GM19043 (cell line): ENCODE results near the gene GLOD5.

ENCODE experiments used
- ATAC-seq: cut with Tn5 transposase; IDR thresholded peaks from one replicate; pipeline ENCODE4 v1.9.1; 2021; ENCODE audit warnings: low read depth; ENCODE audit not compliant: unreplicated experiment

The GLOD5 gene

GRCh38 chrX:48761674-48762471 is at the start of gene GLOD5:
Gene GLOD5 (plus strand): TSS chrX:48761747. CDS start chrX:48761791, 44 bp downstream.
- no peak for ATAC-seq

DNA sequence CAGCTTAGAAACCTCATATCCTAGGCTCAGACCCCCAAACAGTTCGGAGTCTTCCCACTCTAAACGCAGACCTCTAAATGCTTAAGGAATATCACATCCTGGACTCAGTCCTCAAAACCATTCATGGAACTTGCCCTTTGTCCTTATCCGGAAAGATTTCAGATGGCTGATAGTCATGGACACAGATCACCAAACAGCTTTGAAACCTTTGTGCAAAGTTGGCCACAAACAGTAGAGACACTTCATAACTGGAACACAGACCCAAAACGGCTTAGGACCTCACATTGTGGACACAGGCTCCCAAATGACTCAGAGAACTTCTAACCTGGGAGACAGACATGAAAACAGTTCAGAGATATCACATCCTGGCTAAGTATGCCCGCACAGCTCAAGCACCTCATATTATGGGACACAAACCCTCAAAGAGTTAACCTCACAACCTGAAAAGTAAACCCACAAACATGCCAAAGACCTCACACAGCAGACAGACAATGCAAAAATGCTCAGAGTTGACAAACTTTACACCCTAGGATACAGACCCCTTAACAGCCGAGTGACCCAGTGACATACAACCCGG is 49.5 kb upstream of the GLOD5 start:
- no peak for ATAC-seq

DNA sequence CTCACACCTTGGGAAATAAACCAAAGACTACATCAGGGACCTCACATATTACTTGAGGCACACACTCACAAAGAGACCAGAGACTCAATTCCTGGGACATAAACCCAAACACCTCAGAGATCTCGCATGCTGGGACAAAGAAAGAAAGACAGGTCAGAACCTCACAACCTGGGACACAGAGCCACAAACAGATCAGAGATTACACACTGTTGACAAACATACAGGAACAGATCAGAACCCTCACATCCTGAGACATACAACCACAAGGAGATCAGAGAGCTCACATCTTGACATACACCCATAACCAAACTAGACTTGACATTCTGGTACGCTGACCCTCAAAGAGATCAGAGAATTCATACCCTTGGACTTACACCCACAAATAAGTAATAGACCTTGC is 47.7 kb upstream of the GLOD5 start:
- ATAC-seq = no peak

DNA sequence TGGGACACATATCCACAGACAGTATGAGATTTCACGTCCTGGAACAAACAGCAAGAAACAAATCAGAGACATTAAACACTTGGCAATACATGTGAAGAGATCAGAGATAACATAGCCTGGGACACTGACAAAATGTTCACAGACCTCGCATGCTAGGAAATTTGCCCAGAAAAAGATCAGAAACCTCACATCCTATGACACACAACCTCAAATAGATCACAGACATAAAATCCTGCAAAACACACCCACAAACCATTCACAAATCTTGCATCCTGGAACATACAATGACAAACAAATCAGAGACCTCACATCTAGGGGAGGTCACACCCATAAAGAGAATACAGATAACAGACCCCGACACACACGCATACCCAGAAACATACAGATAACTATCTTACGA is 47.0 kb upstream of the GLOD5 start:
- no peak for ATAC-seq

GRCh38 chrX:48715072-48715471 is 46.5 kb upstream of the GLOD5 start:
- ATAC-seq = no peak

- ATAC-seq = no peak
Observed at GRCh38 chrX:48715876-48716502, 45.6 kb upstream of the GLOD5 start.

DNA sequence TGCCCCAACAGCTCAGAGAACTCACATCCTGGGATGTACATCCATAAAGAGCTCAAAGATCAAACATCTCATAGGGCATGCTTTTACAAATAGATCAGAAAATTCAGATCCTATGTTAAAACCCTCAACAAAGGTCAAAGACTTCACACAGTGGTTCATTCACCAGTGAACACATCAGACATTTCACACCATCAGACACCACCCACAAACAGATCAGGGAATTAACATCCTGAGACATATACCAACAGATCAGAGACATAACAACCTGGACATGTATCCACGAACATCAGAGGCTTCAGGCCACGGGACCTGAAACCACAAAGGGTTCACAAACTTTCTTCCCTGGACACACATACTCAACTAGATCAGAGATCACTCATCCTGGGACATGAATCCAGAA is 41.6 kb upstream of the GLOD5 start:
- ATAC-seq = no peak

GRCh38 chrX:48720577-48721250 is 40.8 kb upstream of the GLOD5 start:
- no peak for ATAC-seq

DNA sequence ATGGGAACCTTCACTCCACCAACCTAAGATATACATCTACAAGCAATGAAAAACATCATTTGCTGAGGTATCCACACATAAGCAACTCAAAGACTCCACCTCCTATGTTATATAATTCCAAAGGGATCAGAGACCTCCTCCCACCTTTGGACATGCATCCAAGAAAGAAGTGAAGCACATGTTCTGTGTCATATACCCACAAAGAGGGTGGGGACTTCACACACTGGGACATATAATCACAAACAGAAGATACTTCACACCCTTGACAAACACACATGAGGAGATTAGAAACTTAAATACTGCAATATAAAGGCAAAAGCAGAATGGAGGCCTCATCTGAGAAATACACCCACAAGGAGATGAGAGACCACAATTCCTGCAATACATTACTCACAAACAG is 39.6 kb upstream of the GLOD5 start:
- no peak for ATAC-seq

GRCh38 chrX:48726596-48726995 is 35.0 kb upstream of the GLOD5 start:
- no peak for ATAC-seq

- ATAC-seq = no peak
Observed at GRCh38 chrX:48728653-48729052, 32.9 kb upstream of the GLOD5 start.

DNA sequence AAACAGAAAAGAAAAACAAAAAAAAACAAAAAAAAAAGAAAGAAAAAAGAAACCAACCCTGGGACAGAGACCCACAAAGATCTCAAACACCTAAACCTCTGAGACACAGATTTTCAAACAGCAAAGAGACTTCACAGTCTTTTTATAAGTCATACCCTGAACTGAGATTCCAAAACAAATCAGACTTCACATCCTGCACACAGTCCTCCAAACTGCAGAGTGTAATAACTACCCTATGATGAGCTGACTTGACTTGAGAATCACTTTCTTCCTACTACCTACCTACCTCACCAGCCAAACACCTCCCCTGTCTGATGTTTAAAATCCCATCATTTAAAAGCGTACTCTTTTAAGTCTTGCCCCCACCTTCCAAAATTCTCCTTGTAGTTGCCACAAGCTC is 25.2 kb upstream of the GLOD5 start:
- no peak for ATAC-seq

GRCh38 chrX:48736878-48737212 is 24.7 kb upstream of the GLOD5 start:
- ATAC-seq = no peak

DNA sequence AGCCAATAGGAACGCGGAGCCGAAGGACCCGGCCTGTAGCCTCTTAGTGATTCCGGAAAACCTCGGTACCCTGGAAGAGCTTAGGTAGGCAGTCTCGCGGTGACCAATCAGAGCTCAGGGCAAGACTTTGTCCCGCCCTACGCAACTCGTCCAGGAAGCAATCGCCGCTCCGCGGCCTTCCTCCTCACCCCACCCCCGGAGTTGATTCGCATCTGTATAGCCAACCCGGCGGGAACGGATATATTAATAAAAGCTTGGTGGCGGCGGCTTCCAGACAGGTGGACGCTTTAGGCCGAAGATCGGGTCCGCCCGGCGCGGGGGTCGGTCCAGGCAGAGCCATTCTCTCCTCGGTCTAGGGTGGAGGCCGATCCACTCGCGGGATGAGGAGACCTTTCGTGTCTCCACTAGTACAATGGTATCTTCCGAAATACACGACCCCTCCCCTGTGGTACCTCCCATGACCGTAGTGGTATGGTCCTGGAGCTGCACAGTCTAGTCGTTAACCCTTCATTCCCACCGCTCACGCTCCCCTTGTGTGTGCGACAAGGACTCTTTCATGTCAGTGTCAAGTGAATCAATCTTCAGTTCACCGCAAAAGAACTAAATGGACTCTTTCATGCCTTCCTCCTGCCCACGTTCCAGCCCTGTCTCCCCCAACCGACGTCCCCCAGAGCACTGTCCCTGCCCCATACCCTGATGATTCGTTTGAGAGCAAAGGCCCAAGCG is 24.2 kb upstream of the GLOD5 start:
- ATAC-seq = peak; percentile 98

DNA sequence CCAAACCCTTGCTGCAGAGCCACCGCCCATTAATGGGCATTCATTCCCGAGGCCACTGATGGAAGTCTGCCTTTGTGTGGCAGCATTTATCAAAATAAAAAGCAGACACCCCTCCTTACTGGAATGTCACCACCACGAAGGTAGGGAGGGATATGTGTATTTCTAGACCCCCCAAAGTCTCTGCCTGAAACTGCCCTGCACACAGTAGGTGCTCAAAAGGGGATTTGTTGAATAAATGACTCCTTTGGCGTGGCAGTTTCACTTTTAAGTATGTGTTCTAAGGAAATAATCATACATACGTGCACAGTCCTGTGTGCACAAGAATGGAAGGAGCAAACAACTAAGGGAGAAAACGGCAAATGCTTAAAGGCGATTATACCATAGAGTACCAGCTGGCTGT is 23.6 kb upstream of the GLOD5 start:
- no peak for ATAC-seq

- no peak for ATAC-seq
Observed at GRCh38 chrX:48741834-48742233, 19.7 kb upstream of the GLOD5 start.

GRCh38 chrX:48745222-48745621 is 16.3 kb upstream of the GLOD5 start:
- no peak for ATAC-seq

DNA sequence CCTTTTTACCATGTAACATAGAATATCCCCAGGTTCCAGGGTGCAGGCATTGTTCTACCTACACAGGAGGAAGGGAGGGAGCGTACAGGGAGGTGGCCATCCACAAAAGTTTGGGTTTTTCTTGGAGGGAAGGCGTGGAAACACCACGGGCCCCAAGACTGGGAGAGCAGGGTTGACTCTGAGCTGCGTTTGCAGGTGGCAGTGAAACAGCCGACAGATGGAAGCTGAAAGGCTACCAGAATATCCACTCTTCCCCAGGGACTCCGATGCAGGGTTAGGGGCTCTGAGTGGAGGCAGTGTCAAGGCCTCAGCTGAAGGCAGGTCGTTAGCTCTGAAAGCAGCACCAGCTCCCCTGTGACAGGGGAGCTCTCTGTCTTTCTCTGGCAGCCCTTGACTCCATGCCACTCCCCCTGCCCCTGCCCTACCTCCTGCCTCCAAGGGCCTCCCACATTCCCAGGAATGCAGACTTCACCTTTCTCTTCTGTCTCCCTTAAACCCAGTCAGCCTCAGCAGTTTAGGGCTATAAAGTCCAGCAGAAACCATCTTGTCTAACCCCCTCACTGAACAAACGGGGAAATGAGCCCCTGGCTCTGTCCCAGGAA is 14.0 kb upstream of the GLOD5 start:
- ATAC-seq = no peak

GRCh38 chrX:48749182-48749581 is 12.4 kb upstream of the GLOD5 start:
- no peak for ATAC-seq

DNA sequence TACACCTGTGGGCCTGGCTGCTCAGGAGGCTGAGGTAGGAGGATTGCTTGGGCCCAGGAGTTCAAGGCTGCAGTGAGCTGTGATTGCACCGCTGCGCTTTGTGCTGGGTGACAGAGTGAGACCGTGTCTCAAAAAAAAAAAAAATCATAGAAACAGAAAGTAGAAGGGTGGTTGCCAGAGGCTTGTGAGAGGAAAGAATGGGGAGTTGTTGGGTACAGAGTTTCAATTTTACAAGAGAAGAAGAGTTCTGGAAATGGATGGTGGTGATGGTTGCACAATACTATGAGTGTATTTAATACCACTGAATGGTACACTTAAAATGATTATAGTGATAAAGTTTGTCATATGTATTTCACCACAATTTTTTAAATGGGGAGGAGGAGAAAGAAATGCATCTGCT is 10.2 kb upstream of the GLOD5 start:
- ATAC-seq = no peak
